Erythroblast (primary cell): ENCODE data around the gene ADAMTSL1.

Experiments
- GATA1 ChIP-seq: IDR thresholded peaks from 2 replicates; pipeline ENCODE4 v1.6.1; 2011; ENCODE audit warnings: low read depth, mild to moderate bottlenecking, control low read depth, low read length, moderate library complexity
- POLR2A ChIP-seq: IDR thresholded peaks from 2 replicates; pipeline ENCODE4 v1.6.1; 2011; ENCODE audit warnings: mild to moderate bottlenecking, low read length

- no peak for TF ChIP-seq POLR2A
- TF ChIP-seq GATA1: no peak
These were observed 303.2 kb downstream of the ADAMTSL1 start for GRCh38 chr9:18776836-18777820.
